HTR-8/SVneo (cell line): ENCODE results near the gene NCBP2L.

Source experiments
- DNase-seq: peaks from one replicate; pipeline ENCODE4 v3.0.0; 2011; ENCODE audit warnings: low spot score, mixed read lengths; ENCODE audit not compliant: insufficient read length
- FAIRE-seq: peaks from 2 replicates; lab custom pipeline; 2011; peaks lifted over from hg19 to GRCh38; lab: Jason Lieb, UNC

Gene NCBP2L

GRCh38 chrX:107777536-107777832, at the start of gene NCBP2L:
Gene NCBP2L, plus strand, starts transcription at chrX:107777733. Its CDS starts 16,488 bp downstream, at chrX:107794221.
- no peak for FAIRE-seq
- DNase-seq = no peak

- DNase-seq = no peak
- FAIRE-seq = no peak
Measured at GRCh38 chrX:107728371-107729099, 49.0 kb upstream of the NCBP2L start.

- FAIRE-seq (no peak), DNase-seq (no peak)
Measured at GRCh38 chrX:107729558-107730297, 47.8 kb upstream of the NCBP2L start.

- DNase-seq (no peak), FAIRE-seq (no peak)
Measured at GRCh38 chrX:107730298-107730655, 47.3 kb upstream of the NCBP2L start.

- no peak for FAIRE-seq
- DNase-seq = no peak
Measured at GRCh38 chrX:107730991-107731766, 46.4 kb upstream of the NCBP2L start.

GRCh38 chrX:107731831-107732502, 45.6 kb upstream of the NCBP2L start:
- FAIRE-seq (no peak), DNase-seq (peak; percentile 21)

- no peak for DNase-seq
- FAIRE-seq = no peak
Measured at GRCh38 chrX:107733686-107734085, 43.8 kb upstream of the NCBP2L start.

- DNase-seq = no peak
- FAIRE-seq = no peak
Measured at GRCh38 chrX:107734646-107735045, 42.9 kb upstream of the NCBP2L start.

GRCh38 chrX:107736781-107737531, 40.6 kb upstream of the NCBP2L start:
- no peak for DNase-seq
- FAIRE-seq = no peak

- no peak for FAIRE-seq
Measured at GRCh38 chrX:107738272-107738671, 39.3 kb upstream of the NCBP2L start.

GRCh38 chrX:107738768-107739167, 38.8 kb upstream of the NCBP2L start:
- FAIRE-seq (no peak), DNase-seq (no peak)

More at GRCh38 chrX:107738272-107738671, 39.3 kb upstream of the NCBP2L start:
- no peak for DNase-seq

GRCh38 chrX:107739541-107739940, 38.0 kb upstream of the NCBP2L start:
- no peak for DNase-seq
- FAIRE-seq = no peak

GRCh38 chrX:107741404-107741790, 36.1 kb upstream of the NCBP2L start:
- FAIRE-seq = no peak
- DNase-seq = no peak

- DNase-seq = no peak
- FAIRE-seq = no peak
Measured at GRCh38 chrX:107742700-107743191, 34.8 kb upstream of the NCBP2L start.

- FAIRE-seq (no peak), DNase-seq (no peak)
Measured at GRCh38 chrX:107743995-107744394, 33.5 kb upstream of the NCBP2L start.

- no peak for DNase-seq
- no peak for FAIRE-seq
Measured at GRCh38 chrX:107744868-107745267, 32.7 kb upstream of the NCBP2L start.

- FAIRE-seq (no peak), DNase-seq (peak; percentile 14)
Measured at GRCh38 chrX:107747596-107748161, 29.9 kb upstream of the NCBP2L start.

GRCh38 chrX:107748506-107748905, 29.0 kb upstream of the NCBP2L start:
- FAIRE-seq = no peak
- DNase-seq = no peak

- no peak for DNase-seq
- no peak for FAIRE-seq
Measured at GRCh38 chrX:107750263-107750662, 27.3 kb upstream of the NCBP2L start.
